GM13976 (cell line): ENCODE data around the gene ERF.

Experiments used
- DNase-seq: peaks from one replicate; pipeline ENCODE4 v3.0.0; 2012; ENCODE audit warnings: low spot score
- in situ Hi-C: fragments of 300-500 bp; cut with MboI; formaldehyde crosslinking; loops from one replicate; pipeline ENCODE4 v1.12.0; 2022; ENCODE audit warnings: low sequenced_read_pairs, mixed read lengths, inconsistent platforms; ENCODE audit not compliant: unreplicated experiment
- TF ChIP-seq, protein P1 (sequence below): IDR thresholded peaks from 2 replicates; pipeline ENCODE4 v1.5.1; 2012; ENCODE audit warnings: borderline replicate concordance, mild to moderate bottlenecking; ENCODE audit not compliant: insufficient read depth; ENCODE audit errors: extremely low read depth, missing control alignments, control extremely low read depth

ERF gene

DNA sequence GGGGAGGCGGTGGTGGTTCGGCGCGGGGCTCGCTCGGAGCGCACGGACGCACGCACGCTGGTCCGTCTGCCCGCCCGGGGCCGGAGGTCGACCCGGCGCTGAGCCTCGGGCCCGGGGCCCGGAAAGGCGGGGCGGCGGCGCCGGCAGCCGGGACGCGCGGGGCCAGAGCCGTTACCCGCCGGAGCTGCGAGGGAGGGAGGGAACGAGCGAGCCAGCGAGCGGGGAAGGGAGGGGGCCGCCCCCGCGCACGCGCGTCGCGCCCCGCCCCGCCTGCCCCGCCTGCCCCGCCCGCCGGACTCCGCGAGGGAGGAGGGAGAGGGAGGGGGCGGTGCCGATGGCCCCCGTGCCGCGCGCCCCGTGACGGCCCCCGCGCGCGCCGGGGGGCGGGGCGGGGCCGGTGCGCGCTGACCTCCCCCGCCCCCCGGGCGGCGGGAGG, 29.2 kb upstream of the ERF start:
- TF ChIP-seq, protein P1, sequence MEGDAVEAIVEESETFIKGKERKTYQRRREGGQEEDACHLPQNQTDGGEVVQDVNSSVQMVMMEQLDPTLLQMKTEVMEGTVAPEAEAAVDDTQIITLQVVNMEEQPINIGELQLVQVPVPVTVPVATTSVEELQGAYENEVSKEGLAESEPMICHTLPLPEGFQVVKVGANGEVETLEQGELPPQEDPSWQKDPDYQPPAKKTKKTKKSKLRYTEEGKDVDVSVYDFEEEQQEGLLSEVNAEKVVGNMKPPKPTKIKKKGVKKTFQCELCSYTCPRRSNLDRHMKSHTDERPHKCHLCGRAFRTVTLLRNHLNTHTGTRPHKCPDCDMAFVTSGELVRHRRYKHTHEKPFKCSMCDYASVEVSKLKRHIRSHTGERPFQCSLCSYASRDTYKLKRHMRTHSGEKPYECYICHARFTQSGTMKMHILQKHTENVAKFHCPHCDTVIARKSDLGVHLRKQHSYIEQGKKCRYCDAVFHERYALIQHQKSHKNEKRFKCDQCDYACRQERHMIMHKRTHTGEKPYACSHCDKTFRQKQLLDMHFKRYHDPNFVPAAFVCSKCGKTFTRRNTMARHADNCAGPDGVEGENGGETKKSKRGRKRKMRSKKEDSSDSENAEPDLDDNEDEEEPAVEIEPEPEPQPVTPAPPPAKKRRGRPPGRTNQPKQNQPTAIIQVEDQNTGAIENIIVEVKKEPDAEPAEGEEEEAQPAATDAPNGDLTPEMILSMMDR: no peak
- in situ Hi-C loops: no loop called here
- DNase-seq: peak; percentile 94

DNA sequence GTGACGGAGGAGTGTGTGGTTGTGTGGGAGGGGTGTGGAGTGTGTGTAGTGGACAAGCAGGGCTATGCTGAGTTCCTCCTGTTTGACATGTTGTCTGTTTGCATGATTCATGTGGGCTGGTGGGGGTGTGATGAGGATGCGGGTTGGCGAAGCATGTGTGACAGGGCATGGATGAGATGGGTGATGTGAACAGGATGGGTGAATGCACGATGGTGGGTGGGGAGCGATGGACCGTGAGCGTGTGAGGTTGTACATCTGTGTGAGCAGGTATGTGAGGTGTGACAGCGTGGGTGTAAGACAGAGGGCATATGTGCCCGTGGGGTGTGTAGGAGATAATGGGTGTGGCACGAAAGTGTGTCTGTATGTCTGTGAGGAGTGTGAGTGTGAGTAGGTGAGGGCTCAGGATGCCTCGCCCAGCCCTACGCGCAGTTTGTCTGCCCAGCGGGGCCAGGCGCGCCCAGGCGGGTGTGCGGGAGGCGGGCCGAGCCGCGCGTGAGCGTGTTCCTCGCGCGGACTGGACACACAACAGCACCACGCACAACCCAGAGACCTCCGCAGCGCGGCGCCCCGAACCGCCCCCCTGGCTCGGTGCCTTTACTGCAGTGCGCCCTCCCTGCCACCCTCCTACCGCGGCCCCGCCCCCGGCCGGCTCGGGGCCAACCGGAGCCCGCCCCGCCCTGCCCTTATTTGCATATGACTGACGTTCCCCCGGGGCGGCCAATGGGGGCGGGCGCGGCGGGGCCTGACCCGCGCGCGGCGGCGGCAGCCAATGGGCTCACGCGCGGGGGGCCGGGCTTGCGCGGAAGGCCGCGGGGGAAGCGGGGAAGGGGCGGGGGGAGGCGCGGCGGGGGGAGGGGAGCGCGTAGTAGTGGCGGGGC, 28.5 kb upstream of the ERF start:
- peak; percentile 96 for DNase-seq
- TF ChIP-seq, protein P1: peak; percentile 13
- in situ Hi-C loops: no loop called here

DNA sequence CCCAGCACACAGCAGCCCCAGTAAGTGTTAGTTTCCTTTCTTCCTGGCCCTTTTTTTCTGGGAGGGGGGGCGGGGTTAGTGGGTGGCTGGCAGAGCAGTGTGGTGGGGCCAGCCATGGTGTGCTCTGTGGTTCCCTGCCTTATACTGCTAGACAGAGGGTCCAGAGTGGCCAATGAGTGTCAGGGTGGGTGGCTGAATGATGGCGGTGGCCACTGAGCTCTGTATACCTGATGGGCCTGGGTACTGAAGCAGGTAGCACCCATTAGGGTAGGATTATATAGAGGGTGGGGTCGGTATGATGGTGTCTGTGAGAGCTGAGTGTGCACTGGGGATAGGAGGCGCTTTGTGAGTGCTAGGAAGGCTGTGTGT, 27.9 kb upstream of the ERF start:
- in situ Hi-C loops: no loop called here
- DNase-seq: no peak
- TF ChIP-seq, protein P1: no peak

DNA sequence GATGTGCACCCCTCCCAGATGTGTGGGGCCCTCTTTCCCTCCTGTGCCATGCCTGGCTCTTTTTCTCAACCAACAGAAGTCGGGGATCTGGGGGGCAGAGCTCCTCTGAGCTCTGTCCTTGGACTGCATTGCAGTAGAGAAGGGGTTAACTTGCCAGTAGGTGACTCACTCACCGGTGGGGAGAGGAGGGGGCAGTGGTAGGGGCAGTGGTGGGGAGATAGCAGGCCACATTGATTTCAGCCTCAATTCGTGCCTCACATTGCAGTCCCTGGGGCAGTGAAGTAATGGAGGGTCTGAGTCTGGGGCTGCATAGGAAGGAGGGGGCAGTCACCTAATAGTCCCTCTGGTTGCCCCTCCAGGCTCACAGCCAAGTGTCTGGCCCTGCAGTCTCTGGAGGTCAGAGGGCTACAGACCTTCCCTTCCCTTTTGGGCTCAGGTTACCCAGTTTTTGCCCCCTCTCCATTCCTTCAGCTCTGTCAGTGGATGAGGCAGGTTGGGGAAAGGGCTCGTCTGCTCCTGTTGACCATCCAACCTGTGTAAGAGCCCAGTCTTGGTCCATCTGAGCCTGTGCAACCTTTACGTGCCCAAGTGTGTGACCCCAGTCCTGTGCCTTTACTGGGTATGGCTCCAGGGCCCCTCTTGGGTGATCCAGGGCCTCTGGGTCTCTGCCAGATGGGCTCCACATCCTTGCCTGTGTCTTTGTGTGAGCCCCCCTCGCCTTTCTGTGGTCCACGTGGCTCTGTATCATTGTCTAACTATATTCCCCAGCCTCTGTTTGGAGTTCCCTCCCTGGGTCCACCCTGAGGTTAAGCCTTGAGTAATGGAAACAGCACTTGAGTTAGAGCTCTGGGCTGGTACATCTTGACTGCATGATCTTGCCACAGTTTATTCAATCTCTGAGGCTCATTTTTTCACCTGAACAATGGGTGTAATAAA, 27.2 kb upstream of the ERF start:
- DNase-seq: no peak

DNA sequence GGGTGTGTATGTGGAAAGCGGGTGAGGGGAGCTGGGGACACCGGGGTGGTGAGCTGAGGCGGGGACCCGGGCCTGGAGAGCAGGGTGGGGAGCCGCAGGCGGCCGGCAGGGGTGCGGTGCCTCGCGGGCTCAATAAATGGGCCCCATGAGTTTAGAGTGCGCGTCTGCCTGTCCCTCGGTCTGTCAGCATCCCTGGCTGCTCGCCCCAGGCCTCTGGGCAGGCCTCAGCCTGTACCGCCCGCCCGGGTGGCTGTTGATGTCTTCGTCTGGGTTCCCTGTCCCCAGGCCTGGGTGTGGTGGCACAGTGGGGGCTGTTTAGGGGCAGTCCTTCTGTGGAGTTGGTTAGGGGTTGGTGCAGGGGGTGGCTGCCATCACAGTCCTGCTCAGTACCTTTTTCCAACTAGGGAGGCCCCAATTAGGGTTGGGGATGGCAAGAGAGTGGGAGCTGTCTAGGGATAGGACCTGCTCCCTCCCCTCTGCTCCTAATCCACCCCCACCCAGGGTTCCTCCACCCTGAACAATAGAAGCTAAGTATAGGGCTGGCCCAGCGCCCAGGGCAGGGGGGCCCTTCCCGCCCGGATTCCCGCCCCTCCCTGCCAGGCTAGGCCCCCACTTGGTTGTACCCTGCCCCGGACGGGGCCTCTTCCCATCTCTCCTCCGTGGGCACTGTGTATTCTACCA, 26.4 kb upstream of the ERF start:
- in situ Hi-C loops: no loop called here
- DNase-seq: no peak
- TF ChIP-seq, protein P1: no peak

More for the DNA sequence above, 27.2 kb upstream of the ERF start:
- TF ChIP-seq, protein P1: no peak
- in situ Hi-C loops: no loop called here

DNA sequence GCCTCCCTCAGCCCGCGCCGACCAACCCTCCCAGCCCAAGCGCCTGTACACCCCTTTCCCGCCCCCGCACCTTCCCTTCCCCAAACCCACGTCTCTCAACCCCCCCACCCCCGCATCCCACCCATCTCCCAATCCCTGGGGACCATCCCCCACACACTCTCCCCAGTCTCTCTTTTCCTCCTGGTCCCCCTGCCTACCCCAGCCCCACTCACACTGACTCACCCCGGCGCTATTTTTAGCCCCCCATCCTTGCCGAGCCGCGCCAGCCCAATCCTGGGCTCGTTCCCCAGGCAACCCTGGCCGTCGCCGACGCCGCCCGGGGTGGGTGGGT, 25.9 kb upstream of the ERF start:
- DNase-seq: no peak
- in situ Hi-C loops: no loop called here
- TF ChIP-seq, protein P1: no peak
